ENCODE results near the gene TTC21A.

DNA sequence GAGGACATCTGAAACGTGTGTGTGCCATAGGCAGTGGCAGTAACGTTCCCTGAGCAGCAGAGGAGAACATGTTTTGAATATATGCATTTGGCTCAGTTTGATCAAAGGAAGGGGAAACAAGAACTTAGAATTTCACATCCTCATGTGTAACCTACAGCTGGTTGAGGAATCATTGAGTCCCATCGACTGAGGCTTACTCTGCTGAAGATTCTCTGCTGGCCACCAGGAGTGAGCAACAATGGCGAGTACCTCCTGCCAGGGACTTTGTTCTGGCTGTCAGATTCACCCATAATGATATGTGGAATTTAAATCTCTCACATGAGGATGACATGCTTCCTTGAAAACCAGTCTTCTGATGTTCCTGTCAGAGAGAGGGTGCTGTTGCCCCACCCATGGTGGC, 21.3 kb upstream of the TTC21A start:
- TF ChIP-seq, protein P1, sequence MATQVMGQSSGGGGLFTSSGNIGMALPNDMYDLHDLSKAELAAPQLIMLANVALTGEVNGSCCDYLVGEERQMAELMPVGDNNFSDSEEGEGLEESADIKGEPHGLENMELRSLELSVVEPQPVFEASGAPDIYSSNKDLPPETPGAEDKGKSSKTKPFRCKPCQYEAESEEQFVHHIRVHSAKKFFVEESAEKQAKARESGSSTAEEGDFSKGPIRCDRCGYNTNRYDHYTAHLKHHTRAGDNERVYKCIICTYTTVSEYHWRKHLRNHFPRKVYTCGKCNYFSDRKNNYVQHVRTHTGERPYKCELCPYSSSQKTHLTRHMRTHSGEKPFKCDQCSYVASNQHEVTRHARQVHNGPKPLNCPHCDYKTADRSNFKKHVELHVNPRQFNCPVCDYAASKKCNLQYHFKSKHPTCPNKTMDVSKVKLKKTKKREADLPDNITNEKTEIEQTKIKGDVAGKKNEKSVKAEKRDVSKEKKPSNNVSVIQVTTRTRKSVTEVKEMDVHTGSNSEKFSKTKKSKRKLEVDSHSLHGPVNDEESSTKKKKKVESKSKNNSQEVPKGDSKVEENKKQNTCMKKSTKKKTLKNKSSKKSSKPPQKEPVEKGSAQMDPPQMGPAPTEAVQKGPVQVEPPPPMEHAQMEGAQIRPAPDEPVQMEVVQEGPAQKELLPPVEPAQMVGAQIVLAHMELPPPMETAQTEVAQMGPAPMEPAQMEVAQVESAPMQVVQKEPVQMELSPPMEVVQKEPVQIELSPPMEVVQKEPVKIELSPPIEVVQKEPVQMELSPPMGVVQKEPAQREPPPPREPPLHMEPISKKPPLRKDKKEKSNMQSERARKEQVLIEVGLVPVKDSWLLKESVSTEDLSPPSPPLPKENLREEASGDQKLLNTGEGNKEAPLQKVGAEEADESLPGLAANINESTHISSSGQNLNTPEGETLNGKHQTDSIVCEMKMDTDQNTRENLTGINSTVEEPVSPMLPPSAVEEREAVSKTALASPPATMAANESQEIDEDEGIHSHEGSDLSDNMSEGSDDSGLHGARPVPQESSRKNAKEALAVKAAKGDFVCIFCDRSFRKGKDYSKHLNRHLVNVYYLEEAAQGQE (IDR thresholded peaks at IDR 0.05; ENCODE audit: low read depth): no peak
- TF ChIP-seq CREB1 (IDR thresholded peaks at IDR 0.05; ENCODE audit: low read depth): no peak
- TF ChIP-seq, protein P2, sequence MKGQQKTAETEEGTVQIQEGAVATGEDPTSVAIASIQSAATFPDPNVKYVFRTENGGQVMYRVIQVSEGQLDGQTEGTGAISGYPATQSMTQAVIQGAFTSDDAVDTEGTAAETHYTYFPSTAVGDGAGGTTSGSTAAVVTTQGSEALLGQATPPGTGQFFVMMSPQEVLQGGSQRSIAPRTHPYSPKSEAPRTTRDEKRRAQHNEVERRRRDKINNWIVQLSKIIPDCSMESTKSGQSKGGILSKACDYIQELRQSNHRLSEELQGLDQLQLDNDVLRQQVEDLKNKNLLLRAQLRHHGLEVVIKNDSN (IDR thresholded peaks at IDR 0.05): no peak
- TF ChIP-seq TAF1 (IDR thresholded peaks at IDR 0.05; ENCODE audit: low read depth): no peak
- TF ChIP-seq YY1 (IDR thresholded peaks at IDR 0.05; ENCODE audit: low read depth): no peak
- no peak for TF ChIP-seq EP300 (IDR thresholded peaks at IDR 0.05; ENCODE audit: borderline replicate concordance)
- TF ChIP-seq, protein P3, sequence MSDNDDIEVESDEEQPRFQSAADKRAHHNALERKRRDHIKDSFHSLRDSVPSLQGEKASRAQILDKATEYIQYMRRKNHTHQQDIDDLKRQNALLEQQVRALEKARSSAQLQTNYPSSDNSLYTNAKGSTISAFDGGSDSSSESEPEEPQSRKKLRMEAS (IDR thresholded peaks at IDR 0.05): no peak
- TF ChIP-seq ZBTB7A (IDR thresholded peaks at IDR 0.05; ENCODE audit: low read depth): no peak
